GM21381 (cell line): ENCODE data around the gene UBXN4.
"Not testable (repeated sequence)": the region's sequence is repeated elsewhere in the genome, so short reads cannot be mapped to it uniquely, and the experiment has no call there.

Experiments used
- ATAC-seq: cut with Tn5 transposase; IDR thresholded peaks from one replicate; pipeline ENCODE4 v1.9.1; 2021; ENCODE audit warnings: mild to moderate bottlenecking, moderate library complexity; ENCODE audit not compliant: unreplicated experiment

UBXN4 gene

DNA sequence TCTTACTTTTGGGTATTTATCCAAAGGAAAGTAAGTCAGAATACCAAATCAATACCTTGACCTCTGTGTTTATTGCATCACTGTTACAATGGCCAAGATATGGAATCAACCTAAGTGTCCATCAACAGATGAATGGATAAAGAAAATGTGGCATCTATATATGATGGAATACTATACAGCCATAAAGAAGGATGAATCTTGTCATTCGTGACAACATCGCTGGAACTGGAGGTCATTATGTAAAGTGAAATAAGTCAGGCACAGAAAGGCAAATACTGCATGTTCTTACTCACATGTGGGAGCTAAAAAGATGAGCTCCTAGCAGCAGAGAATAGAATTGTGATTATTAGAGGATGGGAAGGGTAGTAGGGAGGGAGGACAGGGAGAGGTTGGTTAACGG is 60.7 kb downstream of the UBXN4 start:
- no peak for ATAC-seq

DNA sequence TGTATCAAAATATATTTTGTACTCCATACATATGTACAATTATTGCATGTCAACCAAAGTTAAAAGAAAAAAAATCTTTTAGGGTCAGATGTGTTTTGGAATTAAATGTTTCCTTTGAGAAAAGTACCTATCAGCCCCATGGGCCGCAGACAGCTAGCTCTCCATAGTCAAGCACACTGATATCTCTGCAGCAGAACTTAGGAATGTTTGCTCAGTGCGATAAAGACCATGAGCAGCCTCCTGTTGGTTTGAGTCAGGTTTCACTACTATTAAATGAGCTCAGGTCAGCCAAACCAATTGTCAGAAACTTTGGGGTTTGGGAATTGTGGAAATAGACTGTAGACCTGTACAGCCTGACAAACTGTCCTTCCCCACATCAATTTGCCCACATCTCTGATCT is 61.6 kb downstream of the UBXN4 start:
- ATAC-seq: no peak

DNA sequence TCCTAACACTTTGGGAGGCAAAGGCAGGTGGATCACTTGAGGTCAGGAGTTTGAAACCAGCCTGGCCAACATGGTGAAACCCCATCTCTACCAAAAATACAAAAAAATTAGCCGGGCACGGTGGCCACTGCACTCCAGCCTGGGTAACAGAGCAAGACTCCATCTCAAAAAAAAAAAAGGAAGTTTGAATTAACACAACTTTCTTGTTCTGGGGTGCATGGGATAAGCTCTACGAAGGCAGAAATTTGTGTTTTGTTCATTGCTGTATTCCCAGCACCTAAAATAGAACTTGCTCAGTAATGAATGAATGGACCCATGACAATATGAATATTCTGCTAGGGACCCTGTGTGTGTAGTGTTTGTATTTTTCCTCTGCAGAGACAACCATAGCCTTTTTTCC is 66.2 kb downstream of the UBXN4 start:
- not testable (repeated sequence) for ATAC-seq

DNA sequence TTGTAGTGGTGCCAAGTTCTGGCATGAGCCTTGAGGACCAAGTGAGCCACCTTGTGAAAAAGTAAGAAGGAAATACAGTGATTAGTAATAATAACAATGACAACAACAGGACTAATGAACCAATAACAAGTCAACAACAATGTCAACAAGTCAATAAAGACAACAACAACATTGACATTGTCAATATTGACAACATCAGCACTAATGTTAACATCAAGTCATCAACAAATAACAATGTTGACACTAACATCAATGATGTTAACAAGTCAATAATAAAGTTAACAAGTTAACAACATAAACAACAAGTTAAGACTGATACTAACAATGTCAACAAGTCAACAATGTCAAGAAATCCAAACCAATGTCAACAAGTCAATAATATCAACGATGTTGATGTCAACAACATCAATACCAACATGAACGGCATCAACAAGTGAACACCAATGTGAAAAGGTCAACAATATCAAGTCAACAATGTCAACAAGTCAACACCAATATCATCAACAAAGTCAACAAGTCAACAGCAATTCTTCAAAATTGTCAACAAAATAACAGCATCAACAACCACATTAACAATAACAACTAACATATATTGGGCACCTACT is 71.4 kb downstream of the UBXN4 start:
- ATAC-seq: no peak

DNA sequence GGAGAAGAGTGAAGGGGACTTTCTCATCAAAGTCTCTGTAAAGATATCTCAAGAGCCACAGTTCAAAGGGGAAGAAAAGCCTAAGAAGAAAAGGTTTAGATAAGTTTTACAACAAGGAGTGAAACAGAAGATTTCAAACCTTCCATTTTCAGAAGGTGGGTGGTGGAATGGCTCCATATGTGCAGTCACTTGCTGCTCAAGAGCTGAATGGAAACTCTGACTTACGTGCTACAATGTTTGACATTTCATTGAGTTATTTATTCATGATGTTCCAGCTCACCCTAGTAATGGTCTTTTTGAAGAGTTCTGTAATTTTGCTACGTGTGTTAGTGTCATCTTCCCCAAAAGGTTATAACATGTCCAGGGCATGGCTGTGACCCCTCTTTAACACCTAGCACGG is 73.6 kb downstream of the UBXN4 start:
- ATAC-seq: no peak

GRCh38 chr2:135817466-135817865 is 75.8 kb downstream of the UBXN4 start:
- no peak for ATAC-seq

DNA sequence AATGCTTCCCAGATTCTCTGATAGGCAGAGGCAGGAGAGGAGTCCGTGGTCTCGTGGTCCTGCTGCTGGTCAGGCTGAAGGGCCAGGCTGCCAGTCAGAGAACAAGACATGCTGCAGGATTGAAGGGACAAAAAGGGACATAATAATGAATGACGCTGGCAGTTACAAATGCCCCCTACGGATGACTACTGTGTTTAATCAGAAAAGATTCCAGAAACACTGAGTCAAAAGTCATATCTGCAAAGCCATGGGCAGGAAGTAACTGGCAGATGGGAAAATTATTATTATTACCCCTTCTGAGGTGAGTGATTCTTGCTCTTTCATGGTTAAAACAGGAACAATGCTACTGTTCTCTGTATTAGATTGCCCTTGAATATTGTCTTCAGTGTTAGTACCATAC is 76.3 kb downstream of the UBXN4 start:
- no peak for ATAC-seq

DNA sequence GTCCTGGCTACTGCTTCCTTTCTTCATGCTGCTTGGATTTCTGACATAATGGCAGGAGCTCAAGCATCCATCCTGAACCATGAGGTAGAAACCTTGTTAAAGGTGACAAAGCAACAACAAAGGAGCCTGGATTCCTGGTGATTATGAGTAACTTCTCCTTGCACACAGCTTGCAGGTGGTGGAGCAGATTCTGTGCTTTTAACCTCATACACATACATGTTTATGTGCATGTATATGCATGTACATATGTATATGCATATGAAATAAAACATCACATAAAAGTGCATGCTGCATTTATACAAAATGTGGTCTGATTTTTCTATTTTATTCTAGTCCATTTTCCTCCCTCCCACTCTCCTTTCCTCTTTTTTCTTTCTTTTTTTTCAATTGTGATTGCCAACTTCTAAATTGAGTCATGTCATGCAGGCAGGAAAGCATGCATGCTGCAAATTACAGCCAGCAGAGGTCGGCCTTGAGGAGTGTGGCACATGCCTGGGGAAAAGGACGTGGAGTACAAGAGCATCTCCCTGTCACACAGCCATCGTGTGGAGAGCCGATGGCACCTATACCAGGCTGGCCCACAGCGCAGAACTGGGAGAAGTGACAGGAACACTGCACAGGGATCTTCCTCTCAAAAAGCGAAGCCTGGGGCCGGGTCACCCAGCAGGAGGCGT is 77.4 kb downstream of the UBXN4 start:
- no peak for ATAC-seq

DNA sequence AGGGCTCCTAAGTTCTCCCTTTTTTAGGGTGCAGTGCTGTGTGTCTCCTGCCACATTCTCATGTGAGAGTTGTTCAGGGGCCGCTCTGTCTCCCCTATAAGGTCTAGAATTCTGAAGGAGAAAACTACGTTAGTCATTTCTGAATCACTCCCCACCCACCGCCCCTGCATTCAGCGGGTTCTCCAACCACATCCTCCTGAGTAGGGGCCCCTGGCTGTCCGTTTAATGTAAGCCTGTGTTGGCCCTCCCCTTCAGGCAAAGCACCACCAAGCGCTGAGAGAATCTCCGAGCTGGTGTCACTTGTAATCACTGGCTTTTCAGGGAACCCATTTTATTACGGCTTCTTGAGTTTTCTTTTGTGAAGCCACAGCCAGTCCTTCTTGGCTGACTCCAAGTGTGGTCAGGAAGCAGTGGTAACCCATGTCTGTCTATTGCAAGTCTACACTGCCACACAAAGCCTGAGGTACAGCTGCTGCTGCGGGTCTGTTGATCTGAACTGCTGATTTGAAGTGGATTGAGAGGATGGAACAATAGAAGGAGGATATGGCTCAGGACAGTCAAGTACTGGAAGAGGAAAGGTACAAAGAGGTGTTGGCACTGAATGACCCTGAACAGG is 78.5 kb downstream of the UBXN4 start:
- ATAC-seq: peak; percentile 86

DNA sequence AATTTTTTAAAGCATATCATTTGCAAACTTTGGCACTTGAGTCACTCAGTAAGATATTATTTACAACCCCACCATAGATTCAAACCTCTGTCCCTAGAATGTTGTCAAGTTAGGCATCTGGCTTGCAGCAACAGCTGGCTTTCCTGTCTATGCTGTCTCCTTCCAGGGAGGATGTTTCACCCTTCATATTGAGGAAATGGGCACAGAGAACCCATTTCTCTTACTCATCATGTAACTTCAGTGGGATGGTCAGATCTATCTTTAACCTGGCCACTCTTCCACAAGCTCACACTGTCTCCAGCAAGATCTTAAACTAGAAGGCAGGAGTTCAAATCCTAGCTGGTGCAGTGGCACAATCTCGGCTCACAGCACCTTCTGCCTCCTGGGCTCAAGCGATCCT is 79.5 kb downstream of the UBXN4 start:
- ATAC-seq: no peak

- ATAC-seq: no peak
Observed at GRCh38 chr2:135822855-135823254, 81.2 kb downstream of the UBXN4 start.

- no peak for ATAC-seq
Observed at GRCh38 chr2:135825131-135825530, 83.5 kb downstream of the UBXN4 start.

- ATAC-seq: no peak
Observed at GRCh38 chr2:135825550-135826176, 84.0 kb downstream of the UBXN4 start.

- ATAC-seq: no peak
Observed at GRCh38 chr2:135826544-135826943, 84.9 kb downstream of the UBXN4 start.

DNA sequence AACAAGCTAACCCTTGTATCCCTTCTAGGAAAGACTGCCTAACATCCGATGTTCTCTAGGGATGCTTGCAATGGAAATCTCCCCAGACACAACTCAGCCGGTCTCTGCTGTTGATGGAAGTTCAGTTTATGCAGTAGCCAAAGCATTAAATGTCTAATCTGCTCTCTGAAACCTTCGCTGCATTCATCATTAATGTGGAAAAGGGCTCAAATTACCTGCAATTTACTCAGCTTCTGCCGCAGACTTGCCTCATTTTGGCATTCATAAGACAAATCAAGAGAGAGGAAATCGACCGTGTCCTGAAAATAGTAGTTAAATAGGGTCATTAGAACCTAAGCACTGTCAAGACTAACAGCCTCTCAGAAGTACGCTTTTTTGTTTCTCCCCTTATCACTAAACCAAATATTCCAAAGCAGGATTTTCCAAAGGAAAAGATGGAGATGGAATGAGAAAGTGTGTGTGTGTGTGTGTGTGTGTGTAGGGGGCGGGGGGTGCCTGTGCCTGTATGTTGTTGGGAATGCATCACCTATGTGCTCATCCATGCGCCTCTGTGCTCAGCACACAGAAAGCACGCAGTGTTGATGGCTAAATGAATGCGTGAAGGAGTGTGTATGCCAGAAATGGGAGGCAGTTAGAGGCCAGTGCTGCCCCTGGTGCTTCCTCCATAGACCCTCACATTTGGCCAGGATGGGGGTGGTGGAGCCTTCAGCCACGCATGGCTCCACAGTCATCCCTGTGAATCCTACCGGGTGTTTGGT is 87.9 kb downstream of the UBXN4 start:
- no peak for ATAC-seq

- ATAC-seq: no peak
Observed at GRCh38 chr2:135831180-135831812, 89.6 kb downstream of the UBXN4 start.

DNA sequence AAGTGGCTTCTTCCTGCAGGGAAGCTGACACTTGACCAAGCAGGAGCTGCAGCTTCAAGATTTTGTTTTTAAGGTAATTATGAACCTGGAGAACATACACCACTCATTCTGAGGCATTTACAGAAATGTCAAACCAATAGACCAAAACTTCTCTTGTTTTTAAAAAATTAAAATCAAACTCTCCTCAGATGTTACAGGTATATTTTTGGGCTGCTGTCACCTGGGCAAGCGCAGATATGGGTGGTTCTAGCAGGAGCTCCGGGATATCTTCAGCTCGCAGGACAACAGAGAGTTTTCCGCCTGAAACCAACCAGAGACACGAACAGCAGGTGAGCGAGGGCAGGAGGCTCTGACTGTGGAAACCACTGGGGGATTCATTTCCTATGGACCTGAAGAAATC is 91.2 kb downstream of the UBXN4 start:
- no peak for ATAC-seq
